Measurements from ENCODE around the gene UHRF1. TPM values are rescaled to one million over a fixed set of nuclear protein-coding genes. Genes with fewer than 3 reads are reported as not detected.
A peak's percentile ranks its signal among the peaks of the same experiment; 100 is the strongest.

UHRF1 gene
- polyA plus RNA-seq, 3 donors from 2014 or later: 0.91 to 5.1 TPM; not detected in 1

DNA sequence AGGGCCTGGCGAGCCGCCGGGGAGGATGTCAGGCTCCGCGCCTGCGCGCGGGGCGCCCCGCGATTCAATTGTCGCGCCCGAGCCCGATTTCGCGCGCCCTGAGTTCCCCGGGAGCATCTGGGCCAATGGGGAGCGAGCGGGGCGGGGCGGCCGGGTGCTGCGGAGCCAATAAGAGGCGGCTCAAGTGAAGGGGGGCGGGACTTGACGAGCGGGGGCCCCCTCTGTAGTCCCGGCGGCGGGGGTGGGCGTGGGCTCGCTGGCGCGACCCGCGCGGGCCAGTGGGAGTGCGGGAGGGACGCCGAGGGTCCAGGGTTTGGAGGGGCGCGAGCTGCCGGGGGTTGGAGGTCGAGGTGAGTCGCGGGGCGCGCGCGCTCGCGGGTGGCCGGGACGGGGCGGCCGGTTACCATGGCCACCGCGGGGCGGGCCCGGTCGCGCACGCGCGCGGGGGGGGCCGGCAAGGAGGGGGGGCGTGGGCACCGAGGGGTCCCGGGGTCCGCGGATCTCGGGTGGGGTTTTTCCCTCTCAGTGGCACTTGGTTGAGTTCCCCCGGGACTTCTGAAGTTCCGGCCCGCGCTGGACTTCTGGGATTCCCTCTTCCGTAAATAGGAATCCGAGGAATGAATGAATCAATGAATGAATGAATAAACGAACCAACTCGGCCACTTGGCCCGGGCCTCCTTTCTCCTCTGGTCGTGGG is 744 bp downstream of the UHRF1 start:
- H3K27ac Mint-ChIP-seq: peak overlapping the region in 2 of 6 donors; percentile 28 to 53
- H3K4me3 Mint-ChIP-seq: peak overlapping the region; percentile 80 to 100 (median 90)
- no peaks in the 10 kb centered on the region for H3K36me3 Mint-ChIP-seq
- H3K9me3 Mint-ChIP-seq: no peaks in the 10 kb centered on the region
- peaks cover 56 to 57% of the 10 kb centered on the region in 2 donors for H3K4me1 Mint-ChIP-seq
- peak; percentile 89 to 92 (median 91) for DNase-seq
- peaks cover 0 to 6% (median 4%) of the 10 kb centered on the region in 3 donors for H3K27me3 Mint-ChIP-seq (ENCODE audit: low read depth in 3 of 3)

DNA sequence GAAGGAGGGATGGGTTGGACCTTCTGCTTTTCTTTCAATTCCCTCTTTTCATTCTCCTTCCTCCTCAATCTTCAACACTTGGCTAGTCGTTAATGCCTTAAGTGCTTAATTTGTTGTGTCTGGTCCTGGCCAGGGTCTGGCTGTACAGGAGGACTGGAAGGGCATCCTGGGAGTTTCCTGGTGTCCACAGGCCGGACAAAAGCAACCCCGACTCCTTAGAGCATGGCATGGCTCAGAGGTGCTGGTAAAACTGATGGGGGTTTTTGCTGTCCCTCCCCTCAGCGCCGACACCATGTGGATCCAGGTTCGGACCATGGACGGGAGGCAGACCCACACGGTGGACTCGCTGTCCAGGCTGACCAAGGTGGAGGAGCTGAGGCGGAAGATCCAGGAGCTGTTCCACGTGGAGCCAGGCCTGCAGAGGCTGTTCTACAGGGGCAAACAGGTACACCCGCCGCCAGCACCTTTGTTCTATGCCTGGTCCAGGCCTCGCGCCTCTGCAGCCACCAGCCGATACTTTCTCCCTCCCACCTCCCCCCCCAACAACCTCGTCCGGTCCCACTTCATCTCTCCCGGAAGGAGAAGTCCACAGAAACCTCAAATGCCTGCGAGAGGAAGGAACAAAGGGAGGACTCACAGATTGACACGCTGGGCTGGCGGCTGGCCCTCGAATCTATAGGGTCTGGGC is 1.4 kb downstream of the UHRF1 start:
- H3K4me1 Mint-ChIP-seq: peaks cover 63% of the 10 kb centered on the region in 2 donors
- H3K27me3 Mint-ChIP-seq (ENCODE audit: low read depth in 3 of 3): peaks cover 0 to 7% (median 4%) of the 10 kb centered on the region in 3 donors
- peak in 2 of 3 donors; percentile 10 to 24 for DNase-seq

DNA sequence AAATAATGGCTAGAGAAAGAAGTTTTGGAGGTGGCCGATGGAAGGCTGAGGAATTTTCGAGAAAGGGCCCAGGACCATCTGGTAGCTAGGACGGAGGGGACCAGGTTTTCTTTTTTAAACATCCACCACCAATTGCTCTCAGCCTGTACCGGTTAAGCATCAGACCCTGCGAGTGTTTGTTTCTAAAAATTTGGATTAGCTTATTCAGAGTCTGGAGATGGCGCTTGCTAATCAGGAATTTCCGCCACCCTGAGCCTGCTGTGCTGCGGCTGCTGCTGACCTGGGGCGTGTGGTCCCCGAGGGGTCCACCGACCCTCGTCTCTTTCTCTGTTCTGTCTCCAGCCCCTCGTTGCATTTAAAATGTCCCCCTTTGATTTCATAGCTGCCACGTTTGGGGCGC is 2.0 kb downstream of the UHRF1 start:
- Mint-ChIP-seq H3K27me3 (ENCODE audit: low read depth in 3 of 3) (peaks cover 1 to 12% (median 4%) of the 10 kb centered on the region in 3 donors), H3K4me3 (peak overlapping the region; percentile 80 to 100 (median 90)), H3K4me1 (peaks cover 68 to 69% of the 10 kb centered on the region in 2 donors), H3K9me3 (no peaks in the 10 kb centered on the region), H3K36me3 (no peaks in the 10 kb centered on the region), H3K27ac (peak overlapping the region; percentile 58 to 88 (median 76))
- no peak for DNase-seq

More for the DNA sequence above, 1.4 kb downstream of the UHRF1 start:
- peak overlapping the region; percentile 80 to 100 (median 90) for H3K4me3 Mint-ChIP-seq
- peak overlapping the region in 5 of 6 donors; percentile 28 to 88 (median 76) for H3K27ac Mint-ChIP-seq
- H3K9me3 Mint-ChIP-seq: no peaks in the 10 kb centered on the region
- no peaks in the 10 kb centered on the region for H3K36me3 Mint-ChIP-seq

DNA sequence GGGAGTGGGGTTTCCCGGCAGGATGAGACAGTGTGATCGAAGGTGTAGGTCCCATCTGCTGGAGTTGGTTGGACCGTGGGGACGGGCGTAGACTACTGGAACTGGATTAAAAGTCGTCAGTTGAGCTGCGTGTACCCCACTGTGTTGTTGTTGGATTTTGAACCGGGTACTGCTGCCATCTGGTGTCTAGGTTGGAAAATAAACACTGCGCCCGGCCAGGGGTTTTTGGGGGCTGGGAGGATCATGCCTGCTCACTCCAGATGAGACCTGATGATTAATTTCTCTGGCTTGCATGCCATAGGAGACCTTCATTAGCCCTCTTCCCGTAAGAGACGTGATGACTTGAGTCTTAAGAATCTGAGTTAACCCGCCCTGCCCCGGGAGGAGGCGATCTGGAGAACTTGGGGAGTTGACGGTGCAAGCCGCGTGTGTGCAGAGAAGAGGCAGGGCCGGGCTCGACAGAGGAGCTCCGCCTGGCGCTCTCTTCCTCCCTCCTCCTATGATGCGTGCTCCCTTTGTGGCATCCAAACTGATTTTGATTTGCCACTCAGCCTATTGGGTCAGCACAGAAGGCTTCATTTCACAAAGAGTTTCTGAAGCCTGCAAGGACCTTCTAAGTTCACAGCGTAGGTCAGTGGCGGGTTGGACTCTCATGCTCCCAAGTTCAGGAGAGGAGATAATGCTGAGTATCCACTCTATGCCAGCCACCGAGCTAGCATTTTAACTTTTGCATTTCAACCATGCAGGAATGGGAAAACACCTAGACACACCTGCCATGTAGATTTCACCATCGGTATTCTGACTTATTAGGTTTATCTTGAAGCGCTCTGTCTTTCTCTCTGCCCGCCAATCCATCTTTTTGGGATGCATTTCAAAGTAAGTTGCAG is 2.7 kb downstream of the UHRF1 start:
- Mint-ChIP-seq H3K4me1 (peaks cover 73 to 76% of the 10 kb centered on the region in 2 donors), H3K27me3 (ENCODE audit: low read depth in 3 of 3) (peaks cover 4 to 16% (median 5%) of the 10 kb centered on the region in 3 donors), H3K27ac (peak overlapping the region; percentile 58 to 88 (median 78)), H3K9me3 (no peaks in the 10 kb centered on the region), H3K4me3 (peak overlapping the region; percentile 80 to 100 (median 90)), H3K36me3 (no peaks in the 10 kb centered on the region)
- DNase-seq: peak; percentile 44 to 57 (median 44)

DNA sequence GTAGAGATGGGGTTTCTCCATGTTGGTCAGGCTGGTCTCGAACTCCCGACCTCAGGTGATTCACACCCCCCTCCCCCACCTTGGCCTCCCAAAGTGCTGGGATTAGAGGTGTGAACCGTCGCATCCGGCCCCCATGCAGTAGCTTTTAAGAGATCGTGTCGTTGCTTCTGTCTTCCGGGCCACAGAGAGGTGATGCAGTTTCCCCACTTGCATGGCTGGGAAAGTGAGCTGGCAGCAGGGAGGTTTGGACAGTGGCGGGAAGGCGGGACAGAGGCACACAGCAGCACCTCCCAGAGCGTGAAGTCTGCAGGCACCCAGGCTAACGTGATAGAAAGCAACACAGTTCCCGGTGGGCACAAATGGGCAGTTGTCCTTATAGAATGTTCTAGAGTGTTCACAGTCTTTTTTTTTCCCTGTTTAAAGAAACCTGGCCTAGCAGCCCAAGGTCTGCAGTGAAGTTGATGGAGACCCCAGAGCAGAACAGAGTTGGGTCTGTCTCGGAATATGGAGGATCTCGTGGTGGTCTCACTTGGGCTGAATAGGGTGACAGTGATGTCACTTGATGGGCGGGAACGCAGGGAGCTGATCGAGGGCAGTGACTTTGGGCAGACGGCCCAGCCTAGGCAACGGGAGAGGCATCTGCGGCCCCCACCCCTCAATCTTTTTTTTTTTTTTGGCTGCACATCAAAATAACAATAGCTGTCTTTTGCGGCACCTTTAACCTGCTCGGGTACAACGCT is 4.9 kb downstream of the UHRF1 start:
- peaks cover 68% of the 10 kb centered on the region in 2 donors for H3K4me1 Mint-ChIP-seq
- no peaks in the 10 kb centered on the region for H3K9me3 Mint-ChIP-seq
- peak; percentile 16 to 46 (median 22) for DNase-seq

DNA sequence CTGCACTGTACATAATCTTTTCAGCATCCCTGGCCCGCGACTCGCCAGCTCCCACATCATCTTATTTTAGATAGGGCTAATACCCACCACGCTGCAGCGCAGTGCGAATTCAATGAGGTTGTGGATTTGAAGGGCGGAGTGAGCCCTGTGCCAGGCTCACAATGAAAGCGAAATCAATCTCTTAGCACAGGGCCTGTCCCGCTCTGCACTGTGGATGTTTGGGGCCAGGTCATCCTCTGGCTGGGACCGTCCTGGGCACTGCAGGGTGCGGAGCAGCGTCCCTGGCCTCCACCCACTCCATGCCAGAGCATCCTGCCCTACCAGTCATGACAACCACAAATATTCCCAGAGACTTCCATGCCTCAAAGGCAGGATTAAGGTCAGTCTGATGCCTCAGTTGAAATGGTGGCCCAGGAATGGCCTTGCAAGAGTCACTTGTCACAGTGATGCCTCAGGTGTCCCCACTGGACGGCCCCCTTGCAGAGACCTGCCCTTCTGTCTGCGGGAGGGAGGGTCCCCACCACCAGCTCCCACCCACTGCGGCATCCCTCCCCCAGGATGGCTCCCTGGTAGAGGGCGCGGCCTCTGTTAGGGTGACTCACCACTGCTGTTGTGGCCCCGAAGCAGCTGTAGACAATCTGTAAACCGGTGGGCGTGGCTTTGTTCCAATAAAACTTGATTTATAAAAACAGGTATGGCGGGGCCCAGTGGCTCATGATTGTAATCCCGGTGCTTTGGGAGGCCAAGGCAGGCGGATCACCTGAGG is 5.6 kb downstream of the UHRF1 start:
- Mint-ChIP-seq H3K4me1 (peaks cover 68% of the 10 kb centered on the region in 2 donors), H3K36me3 (no peaks in the 10 kb centered on the region), H3K9me3 (no peaks in the 10 kb centered on the region), H3K27ac (peak overlapping the region; percentile 97 to 100 (median 98)), H3K27me3 (ENCODE audit: low read depth in 3 of 3) (peaks cover 4 to 17% (median 5%) of the 10 kb centered on the region in 3 donors), H3K4me3 (peak overlapping the region; percentile 95 to 100 (median 99))
- DNase-seq: peak; percentile 47 to 60 (median 57)

More for the DNA sequence above, 4.9 kb downstream of the UHRF1 start:
- Mint-ChIP-seq H3K27me3 (ENCODE audit: low read depth in 3 of 3) (peaks cover 4 to 17% (median 5%) of the 10 kb centered on the region in 3 donors), H3K4me3 (peak overlapping the region; percentile 95 to 100 (median 99)), H3K27ac (peak overlapping the region; percentile 97 to 100 (median 98)), H3K36me3 (no peaks in the 10 kb centered on the region)

DNA sequence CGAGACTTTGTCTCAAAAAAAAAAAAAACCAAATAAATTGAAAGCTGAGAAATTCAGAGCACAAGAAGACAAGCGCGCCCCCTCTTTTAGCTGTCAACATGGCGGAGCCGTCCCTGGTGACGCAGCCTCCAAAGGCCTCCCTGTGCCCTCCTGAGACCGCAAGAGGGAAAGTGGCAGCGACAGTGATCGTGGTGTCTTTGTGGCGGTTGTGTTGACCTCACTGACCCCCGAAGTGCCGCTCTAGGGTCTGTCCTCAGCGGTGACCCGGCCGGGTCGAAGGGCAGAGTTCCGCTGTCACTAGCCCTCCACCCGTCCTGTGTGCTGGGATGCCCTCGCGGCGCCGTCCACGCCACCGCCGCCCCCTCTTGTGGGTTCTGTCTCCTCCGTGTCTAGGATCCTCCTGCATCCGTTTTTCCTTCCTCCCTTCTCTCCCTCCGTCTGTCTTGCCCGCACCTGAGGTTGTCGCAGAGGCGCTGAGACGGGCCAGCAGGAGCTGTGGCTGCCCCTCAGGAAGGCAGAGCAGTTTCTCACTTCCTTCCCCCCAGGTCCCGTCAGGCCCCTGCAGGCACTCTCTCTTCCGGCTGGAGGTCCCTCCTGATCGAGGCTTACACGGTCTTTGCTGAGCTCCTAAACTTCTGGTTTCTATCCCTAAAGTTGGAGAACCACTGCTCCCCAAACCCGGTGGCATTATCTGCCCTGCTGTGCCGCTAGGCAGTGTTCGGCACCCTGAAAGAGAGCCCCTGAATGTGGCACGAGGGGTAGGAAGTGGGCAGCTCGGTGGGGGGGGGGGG is 7.2 kb downstream of the UHRF1 start:
- Mint-ChIP-seq H3K4me1 (peaks cover 55 to 56% of the 10 kb centered on the region in 2 donors), H3K27me3 (ENCODE audit: low read depth in 3 of 3) (peaks cover 4 to 17% (median 5%) of the 10 kb centered on the region in 3 donors), H3K9me3 (no peaks in the 10 kb centered on the region), H3K27ac (peak overlapping the region; percentile 97 to 100 (median 98)), H3K36me3 (no peaks in the 10 kb centered on the region), H3K4me3 (peak overlapping the region; percentile 95 to 100 (median 99))
- DNase-seq: peak; percentile 59 to 63 (median 60)

DNA sequence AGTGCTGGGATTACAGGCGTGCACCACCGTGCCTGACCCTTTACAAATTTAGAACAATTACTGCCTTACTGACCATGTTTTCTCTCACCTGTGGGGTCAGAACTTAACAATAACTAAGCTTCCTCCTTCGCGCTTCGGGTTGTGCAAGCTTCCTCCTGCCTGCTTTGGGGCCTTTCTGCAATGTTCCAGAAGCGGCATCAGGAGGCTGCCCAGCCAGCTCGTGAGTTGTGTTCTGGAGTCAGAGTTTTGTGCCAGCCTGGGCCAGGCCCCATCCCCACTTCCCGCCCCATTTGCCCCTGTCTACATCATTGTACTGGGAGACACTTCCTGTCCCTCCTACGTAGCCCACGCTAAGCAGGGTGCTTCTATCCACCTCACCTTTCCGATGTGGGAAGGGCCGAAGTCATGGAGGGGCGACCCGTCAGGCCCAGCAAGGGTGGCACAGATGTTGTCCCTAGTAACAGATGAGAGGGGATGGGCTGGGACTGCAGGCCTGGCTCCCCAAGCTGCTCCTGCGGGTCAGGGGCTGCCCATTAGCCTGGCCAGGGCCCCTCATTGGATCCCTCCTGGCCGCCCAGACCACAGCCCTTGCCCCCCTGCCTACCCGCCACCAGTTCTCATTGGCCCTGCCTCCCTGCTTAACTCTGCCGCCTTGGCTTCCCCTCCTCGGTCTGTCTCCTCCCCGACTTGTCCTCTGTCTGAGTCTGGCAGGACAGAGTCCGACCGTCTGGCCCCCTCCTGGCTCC is 13.4 kb downstream of the UHRF1 start:
- no peaks in the 10 kb centered on the region for H3K9me3 Mint-ChIP-seq
- H3K4me3 Mint-ChIP-seq: no peak overlapping the region
- H3K27ac Mint-ChIP-seq: peak overlapping the region in 2 of 6 donors; percentile 15 to 21
- no peaks in the 10 kb centered on the region for H3K36me3 Mint-ChIP-seq
- H3K4me1 Mint-ChIP-seq: peaks cover 0 to 5% of the 10 kb centered on the region in 2 donors
- no peak for DNase-seq
- peaks cover 0 to 2% (median 1%) of the 10 kb centered on the region in 3 donors for H3K27me3 Mint-ChIP-seq (ENCODE audit: low read depth in 3 of 3)

DNA sequence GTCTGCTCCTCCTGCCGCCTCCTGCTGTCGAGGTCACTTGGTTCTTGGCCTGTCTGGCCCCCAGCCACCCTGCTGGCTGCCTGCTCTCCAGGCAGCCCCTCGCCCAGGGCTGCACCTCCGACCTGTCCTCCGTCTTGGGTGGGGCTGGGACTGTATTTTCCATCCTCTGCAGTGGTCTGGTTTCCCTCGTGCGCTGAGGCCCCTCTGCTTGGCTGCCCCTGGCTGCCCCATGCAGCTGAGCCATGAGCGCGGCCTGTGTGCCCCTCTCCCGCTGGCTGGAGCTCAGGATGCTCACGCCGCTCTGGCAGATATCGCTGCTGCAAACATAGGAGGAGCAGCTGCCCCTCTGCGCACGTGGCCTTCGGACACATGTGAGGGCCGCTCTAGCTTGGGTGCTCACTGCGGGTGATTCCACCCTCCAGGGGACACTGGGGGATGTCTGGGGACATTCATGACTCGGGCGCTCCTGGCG is 14.0 kb downstream of the UHRF1 start:
- Mint-ChIP-seq H3K27me3 (ENCODE audit: low read depth in 3 of 3) (peaks cover 0 to 2% (median 1%) of the 10 kb centered on the region in 3 donors), H3K4me1 (peaks cover 0 to 3% of the 10 kb centered on the region in 2 donors), H3K4me3 (no peak overlapping the region), H3K27ac (no peak overlapping the region), H3K36me3 (no peaks in the 10 kb centered on the region), H3K9me3 (no peaks in the 10 kb centered on the region)
- no peak for DNase-seq

DNA sequence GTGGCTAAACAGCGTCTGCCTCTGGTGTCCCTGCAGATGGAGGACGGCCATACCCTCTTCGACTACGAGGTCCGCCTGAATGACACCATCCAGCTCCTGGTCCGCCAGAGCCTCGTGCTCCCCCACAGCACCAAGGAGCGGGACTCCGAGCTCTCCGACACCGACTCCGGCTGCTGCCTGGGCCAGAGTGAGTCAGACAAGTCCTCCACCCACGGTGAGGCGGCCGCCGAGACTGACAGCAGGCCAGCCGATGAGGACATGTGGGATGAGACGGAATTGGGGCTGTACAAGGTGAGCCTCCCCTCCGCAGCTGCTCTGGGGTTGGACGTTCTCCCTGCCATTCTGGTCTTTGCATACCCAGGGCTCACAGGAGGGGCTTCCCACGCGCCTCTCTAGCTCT is 19.9 kb downstream of the UHRF1 start:
- peaks cover 0 to 3% of the 10 kb centered on the region in 2 donors for H3K4me1 Mint-ChIP-seq
- no peak for DNase-seq
- no peaks in the 10 kb centered on the region for H3K36me3 Mint-ChIP-seq
- H3K4me3 Mint-ChIP-seq: no peak overlapping the region
- H3K27ac Mint-ChIP-seq: no peak overlapping the region
- peaks cover 0 to 2% (median 0%) of the 10 kb centered on the region in 3 donors for H3K27me3 Mint-ChIP-seq (ENCODE audit: low read depth in 3 of 3)
- H3K9me3 Mint-ChIP-seq: no peaks in the 10 kb centered on the region

DNA sequence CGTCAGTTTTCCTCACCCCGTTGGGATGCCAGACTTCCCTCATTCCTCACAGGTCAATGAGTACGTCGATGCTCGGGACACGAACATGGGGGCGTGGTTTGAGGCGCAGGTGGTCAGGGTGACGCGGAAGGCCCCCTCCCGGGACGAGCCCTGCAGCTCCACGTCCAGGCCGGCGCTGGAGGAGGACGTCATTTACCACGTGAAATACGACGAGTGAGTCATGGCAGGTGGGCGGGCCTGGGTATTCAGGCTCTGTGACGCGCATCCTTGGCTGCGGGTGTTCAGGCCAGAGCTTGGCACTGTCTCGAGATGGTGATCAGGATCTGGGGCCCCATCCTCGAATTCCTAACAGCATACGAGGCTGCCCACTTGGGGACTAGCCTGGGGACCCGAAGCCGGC is 21.4 kb downstream of the UHRF1 start:
- Mint-ChIP-seq H3K9me3 (no peaks in the 10 kb centered on the region), H3K27ac (peak overlapping the region in 1 of 6 donors; percentile 16), H3K4me1 (no peaks in the 10 kb centered on the region), H3K4me3 (no peak overlapping the region), H3K27me3 (ENCODE audit: low read depth in 3 of 3) (peaks cover 0 to 2% (median 0%) of the 10 kb centered on the region in 3 donors), H3K36me3 (no peaks in the 10 kb centered on the region)
- no peak for DNase-seq
